Stimulated activated CD8-positive, alpha-beta memory T cell treated with anti-CD3 and anti-CD28 coated beads, Interleukin-2, amount 100 ng/mL, for 48 hours (primary cell): ENCODE data around the gene CTBP1.
"Not testable (repeated sequence)": the region's sequence is repeated elsewhere in the genome, so short reads cannot be mapped to it uniquely, and the experiment has no call there.

Experiments used
- DNase-seq, 2 donors: peaks; one replicate each; pipeline ENCODE4 v3.0.0-alpha.2; 2020; ENCODE audit warnings: low read depth in 2 of 2

Gene CTBP1

DNA sequence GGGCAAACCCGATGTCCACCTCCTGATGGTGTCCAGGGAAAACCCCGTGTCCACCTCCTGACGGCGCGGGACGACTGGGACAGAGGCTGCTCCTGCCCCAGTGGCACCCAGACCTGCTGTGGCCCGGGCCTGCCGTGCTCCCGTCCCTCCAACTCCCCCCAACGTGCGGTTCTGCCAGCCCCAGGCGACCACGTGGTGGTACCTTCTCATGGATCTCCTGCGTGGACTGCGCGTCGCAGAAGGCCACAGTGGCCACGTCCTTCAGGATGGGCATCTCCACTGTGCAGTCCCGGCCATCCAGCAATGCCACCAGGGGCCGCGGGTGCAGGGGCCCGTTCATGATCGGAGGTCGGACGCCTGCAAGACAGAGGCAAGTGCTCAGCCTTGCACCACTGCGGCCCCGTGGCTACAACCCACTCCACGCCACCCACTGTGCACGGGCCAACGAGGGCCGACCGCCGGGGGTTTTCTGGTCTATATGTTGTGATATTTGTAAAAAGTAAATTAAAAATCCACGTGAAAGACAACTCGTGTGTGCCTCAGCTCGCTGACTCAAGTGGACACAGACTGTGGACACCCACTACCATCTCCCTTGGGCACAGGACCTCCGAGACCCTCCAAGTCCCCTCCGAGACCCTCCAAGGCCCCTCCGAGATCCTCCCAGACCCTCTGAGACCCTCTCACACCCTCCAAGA, 10.8 kb downstream of the CTBP1 start:
- DNase-seq: no peak

GRCh38 chr4:1237261-1237660, 11.7 kb downstream of the CTBP1 start:
- DNase-seq: not testable (repeated sequence)

DNA sequence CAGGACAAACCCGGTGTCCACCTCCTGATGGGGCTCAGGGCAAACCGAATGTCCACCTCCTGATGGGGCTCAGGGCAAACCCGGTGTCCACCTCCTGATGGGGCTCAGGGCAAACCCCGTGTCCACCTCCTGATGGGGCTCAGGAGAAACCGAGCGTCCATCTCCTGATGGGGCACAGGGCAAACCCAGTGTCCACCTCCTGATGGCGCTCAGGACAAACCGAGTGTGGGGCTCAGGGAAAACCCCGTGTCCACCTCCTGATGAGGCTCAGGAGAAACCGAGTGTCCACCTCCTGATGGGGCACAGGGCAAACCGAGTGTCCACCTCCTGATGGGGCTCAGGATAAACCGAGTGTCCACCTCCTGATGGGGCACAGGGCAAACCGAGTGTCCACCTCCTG, 12.1 kb downstream of the CTBP1 start:
- DNase-seq: not testable (repeated sequence)

- DNase-seq: no peak
Observed at GRCh38 chr4:1236103-1236641, 12.8 kb downstream of the CTBP1 start.

DNA sequence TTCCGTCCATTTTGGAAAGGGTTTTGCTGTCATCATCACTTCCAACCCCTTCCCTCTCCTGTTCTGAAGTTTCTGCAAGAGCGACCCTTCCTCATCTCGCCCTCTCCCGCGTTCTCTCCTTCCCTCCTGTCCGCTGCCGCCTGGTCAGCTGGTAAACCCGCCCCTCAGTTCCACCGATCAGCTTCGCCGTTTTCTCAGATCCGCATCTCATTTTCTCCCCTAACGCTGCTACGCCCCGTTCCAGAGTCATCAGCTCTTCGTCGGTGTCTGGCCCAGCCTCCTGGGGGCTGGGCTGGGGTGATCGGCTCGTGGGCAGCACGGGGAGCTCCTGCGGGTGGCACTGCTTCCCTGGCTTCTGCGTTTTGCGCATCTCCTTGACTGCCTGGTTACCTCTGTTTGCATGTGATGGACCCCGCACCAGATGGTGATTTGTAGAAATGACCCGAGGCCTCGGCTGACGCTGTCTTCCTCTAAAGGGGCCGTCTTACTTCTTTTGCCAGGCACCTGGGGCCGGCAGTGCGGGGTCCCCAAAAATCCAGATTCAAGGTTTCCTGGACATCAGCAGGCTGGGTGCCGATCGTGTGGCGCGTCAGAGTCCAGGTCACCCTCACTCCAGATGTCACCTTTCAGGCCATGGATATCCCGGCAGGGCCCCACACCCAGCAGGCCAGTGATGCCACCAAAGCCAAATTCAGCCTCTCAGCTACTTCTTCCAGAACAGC, 13.4 kb downstream of the CTBP1 start:
- no peak for DNase-seq

- no peak for DNase-seq
Observed at GRCh38 chr4:1234811-1235292, 14.1 kb downstream of the CTBP1 start.

GRCh38 chr4:1234309-1234695, 14.6 kb downstream of the CTBP1 start:
- DNase-seq: no peak

- DNase-seq: no peak
Observed at GRCh38 chr4:1233641-1234308, 15.2 kb downstream of the CTBP1 start.

DNA sequence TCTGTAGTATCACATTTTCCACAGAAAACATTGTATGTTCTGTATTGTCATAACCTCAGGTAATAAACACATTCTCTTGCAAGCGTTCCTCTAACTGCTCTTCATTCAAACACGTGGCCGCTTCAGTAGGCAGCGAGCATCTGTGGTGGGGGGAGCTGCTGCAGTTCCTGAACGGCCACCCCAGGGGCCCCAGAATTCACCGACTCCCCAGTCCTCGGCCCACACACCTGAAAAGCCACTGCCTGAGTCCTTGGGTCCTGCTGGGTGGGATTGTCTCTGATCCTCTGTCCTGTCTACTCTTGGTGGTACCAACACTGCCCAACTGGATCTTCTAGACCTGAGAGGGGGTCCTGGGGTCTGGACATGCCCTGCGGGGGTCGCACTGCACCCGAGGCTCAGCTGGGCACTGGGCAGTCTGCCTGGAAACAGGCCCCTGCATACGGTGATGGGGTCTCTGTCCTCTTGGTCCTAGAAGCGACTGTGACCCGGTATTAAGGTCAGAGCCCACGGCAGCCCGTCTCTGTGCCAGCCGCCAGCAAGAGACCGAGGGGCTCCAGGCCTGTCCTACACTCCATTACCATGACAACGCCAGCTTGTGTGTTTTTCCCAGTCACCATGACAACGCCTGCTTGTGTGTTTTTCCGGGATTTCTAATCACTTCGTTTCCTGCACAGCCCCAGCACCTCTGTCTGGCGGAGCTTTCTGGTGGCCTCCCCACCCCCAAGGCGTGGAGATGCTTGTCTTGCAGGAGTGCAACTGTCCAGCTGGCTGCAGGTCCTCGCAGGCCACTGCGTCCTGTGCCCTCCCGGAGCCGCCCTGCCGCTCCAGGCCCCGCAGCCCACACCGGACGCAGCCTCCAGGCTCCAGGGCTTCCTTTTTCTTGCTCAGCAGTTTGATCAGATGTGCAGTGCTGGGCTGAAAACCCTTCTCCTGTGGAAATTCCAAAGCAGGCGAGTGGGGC, 16.0 kb downstream of the CTBP1 start:
- no peak for DNase-seq

- DNase-seq: no peak
Observed at GRCh38 chr4:1231637-1232360, 17.1 kb downstream of the CTBP1 start.

- no peak for DNase-seq
Observed at GRCh38 chr4:1230971-1231636, 17.8 kb downstream of the CTBP1 start.

DNA sequence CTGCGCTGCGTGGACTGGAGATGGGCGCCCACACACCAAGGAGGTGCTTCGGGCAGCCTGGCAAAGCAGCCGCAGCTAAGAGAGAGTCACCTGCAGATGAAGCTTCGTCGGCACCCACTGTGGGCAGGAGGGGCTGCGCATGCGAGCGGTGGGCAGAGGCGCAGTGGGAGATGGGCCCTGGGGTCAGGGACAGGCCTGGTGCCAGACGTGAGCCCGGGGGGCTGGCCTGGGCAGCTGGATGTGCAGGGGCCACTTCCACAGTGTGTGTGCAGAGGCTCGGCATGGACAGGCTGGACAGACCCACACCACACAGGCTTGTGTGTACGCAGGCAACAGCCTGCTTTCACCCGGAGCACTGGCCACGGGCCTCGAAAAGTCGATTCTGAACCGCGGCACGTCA, 18.6 kb downstream of the CTBP1 start:
- no peak for DNase-seq

GRCh38 chr4:1229117-1229849, 19.6 kb downstream of the CTBP1 start:
- DNase-seq: no peak

DNA sequence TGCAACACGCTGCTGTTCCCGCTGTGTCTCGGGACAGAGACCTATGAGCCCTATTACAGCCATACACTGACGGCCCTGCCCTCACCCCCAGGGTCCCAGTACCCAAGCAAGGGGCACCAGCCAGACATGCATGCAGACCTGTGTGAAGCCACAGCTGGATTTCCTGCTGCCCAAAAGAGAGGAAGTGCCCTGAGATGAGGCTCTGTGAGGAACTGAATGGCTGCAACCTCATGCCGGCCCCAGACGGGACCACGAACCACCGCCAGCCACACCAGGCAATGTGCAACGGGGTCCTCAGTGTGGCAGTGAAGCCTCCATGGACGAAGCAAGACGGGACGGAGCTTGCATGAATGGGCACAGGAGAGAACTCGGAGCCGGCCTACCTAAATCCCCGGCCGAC, 21.1 kb downstream of the CTBP1 start:
- no peak for DNase-seq

DNA sequence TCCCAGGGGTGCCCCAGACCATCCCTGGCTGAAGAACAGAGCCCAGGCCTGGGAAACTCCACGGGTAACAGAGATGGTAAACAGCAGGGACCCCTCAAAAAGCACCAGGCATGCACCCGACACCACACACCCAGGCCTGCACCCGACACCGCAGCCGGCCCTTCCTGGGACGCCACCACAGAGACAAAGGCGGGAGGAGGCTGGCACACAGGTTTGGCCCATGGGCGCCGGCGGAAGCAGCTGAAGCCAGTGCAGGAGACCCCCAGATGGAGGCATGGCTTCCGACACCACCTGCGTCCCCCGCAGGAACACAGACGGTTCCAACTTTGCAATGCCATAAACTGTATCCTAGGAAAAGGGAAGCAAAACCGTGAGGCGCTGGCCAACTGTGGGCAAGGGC, 22.3 kb downstream of the CTBP1 start:
- no peak for DNase-seq

GRCh38 chr4:1226144-1226481, 22.8 kb downstream of the CTBP1 start:
- DNase-seq: no peak

- no peak for DNase-seq
Observed at GRCh38 chr4:1225272-1226143, 23.4 kb downstream of the CTBP1 start.
